Nephron progenitor cell (in vitro differentiated cells): ENCODE results near the gene PRKAG2.

ENCODE experiments used
- DNase-seq: peaks from one replicate; pipeline ENCODE4 v3.0.0; 2021
- H3K27ac Mint-ChIP-seq: 2 replicates; pipeline ENCODE4 v1.8.0; 2021; ENCODE audit warnings: mild to moderate bottlenecking, moderate library complexity, mixed read lengths
- H3K27me3 Mint-ChIP-seq: 2 replicates; pipeline ENCODE4 v1.8.0; 2021; ENCODE audit warnings: mild to moderate bottlenecking, low read depth, mixed read lengths; ENCODE audit not compliant: poor library complexity
- H3K36me3 Mint-ChIP-seq: 2 replicates; pipeline ENCODE4 v1.8.0; 2021; ENCODE audit warnings: low read depth, mixed read lengths
- H3K4me1 Mint-ChIP-seq: 2 replicates; pipeline ENCODE4 v1.8.0; 2021; ENCODE audit warnings: mixed read lengths
- H3K4me3 Mint-ChIP-seq: 2 replicates; pipeline ENCODE4 v1.8.0; 2021; ENCODE audit warnings: mild to moderate bottlenecking, moderate library complexity, mixed read lengths
- H3K9me3 Mint-ChIP-seq: 2 replicates; pipeline ENCODE4 v1.8.0; 2021; ENCODE audit warnings: mild to moderate bottlenecking, moderate library complexity, mixed read lengths
- TF ChIP-seq, protein P1 (sequence below): fragments of 200-600 bp; sonication (generic); IDR thresholded peaks from 2 replicates; pipeline ENCODE4 v1.5.0; 2021; ENCODE audit warnings: antibody characterized with exemption

The PRKAG2 gene

GRCh38 chr7:151652111-151652510 is 224.8 kb downstream of the PRKAG2 start:
- Mint-ChIP-seq H3K4me1 (peaks cover 9% of the 10 kb centered on the region), H3K36me3 (no peaks in the 10 kb centered on the region), H3K9me3 (no peaks in the 10 kb centered on the region), H3K4me3 (no peak overlapping the region), H3K27ac (no peak overlapping the region), H3K27me3 (peaks cover 20% of the 10 kb centered on the region)
- TF ChIP-seq, protein P1, sequence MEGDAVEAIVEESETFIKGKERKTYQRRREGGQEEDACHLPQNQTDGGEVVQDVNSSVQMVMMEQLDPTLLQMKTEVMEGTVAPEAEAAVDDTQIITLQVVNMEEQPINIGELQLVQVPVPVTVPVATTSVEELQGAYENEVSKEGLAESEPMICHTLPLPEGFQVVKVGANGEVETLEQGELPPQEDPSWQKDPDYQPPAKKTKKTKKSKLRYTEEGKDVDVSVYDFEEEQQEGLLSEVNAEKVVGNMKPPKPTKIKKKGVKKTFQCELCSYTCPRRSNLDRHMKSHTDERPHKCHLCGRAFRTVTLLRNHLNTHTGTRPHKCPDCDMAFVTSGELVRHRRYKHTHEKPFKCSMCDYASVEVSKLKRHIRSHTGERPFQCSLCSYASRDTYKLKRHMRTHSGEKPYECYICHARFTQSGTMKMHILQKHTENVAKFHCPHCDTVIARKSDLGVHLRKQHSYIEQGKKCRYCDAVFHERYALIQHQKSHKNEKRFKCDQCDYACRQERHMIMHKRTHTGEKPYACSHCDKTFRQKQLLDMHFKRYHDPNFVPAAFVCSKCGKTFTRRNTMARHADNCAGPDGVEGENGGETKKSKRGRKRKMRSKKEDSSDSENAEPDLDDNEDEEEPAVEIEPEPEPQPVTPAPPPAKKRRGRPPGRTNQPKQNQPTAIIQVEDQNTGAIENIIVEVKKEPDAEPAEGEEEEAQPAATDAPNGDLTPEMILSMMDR: no peak
- no peak for DNase-seq

DNA sequence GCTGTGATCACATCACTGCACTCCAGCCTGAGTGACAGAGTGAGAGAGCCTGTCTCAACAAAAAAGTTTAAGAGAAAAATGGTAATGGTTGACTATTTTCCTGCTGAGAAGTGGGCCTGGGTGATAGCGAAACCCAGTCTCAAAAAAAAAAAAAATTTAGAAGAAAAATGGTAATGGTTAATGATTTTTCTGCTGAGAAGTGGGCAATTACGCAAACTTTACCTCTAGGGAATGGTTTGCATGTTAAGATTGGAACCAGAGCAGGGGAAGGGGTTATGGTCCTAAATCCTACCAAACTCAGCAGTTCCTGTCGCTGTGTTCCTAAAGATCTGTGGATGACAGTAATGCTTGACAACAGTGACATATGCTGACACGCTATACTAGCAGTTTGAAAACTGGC is 226.8 kb downstream of the PRKAG2 start:
- H3K27me3 Mint-ChIP-seq: peaks cover 17% of the 10 kb centered on the region
- peaks cover 9% of the 10 kb centered on the region for H3K4me1 Mint-ChIP-seq
- TF ChIP-seq, protein P1: no peak
- H3K27ac Mint-ChIP-seq: no peak overlapping the region
- H3K9me3 Mint-ChIP-seq: peaks cover 9% of the 10 kb centered on the region
- no peaks in the 10 kb centered on the region for H3K36me3 Mint-ChIP-seq
- DNase-seq: no peak
- no peak overlapping the region for H3K4me3 Mint-ChIP-seq

DNA sequence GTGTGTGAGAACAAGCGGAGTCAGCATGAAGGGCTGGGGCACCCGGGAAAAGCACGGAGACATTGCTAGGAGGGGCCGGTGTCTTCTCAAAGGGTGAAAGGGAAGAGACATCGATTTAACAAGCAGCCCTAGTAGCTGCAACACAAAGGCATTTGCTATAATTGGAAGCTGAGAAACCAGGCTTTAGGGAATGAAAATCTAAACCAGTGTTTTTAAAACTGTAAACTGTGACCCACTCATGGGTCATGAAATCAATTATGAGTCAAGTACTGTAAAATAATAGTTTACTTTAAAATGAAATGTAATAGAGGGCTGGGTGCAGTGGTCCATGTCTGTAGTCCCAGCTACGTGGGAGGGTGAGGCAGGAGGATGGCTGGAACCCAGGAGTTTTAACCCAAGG is 228.5 kb downstream of the PRKAG2 start:
- Mint-ChIP-seq H3K27ac (no peak overlapping the region), H3K9me3 (peaks cover 15% of the 10 kb centered on the region), H3K4me1 (peaks cover 9% of the 10 kb centered on the region), H3K4me3 (no peak overlapping the region), H3K27me3 (peaks cover 9% of the 10 kb centered on the region), H3K36me3 (no peaks in the 10 kb centered on the region)
- no peak for DNase-seq
- TF ChIP-seq, protein P1: no peak

- DNase-seq: no peak
- Mint-ChIP-seq H3K27me3 (peaks cover 6% of the 10 kb centered on the region), H3K36me3 (no peaks in the 10 kb centered on the region), H3K4me1 (peaks cover 9% of the 10 kb centered on the region), H3K27ac (no peak overlapping the region), H3K9me3 (peaks cover 15% of the 10 kb centered on the region), H3K4me3 (no peak overlapping the region)
- TF ChIP-seq, protein P1: no peak
These were observed 229.0 kb downstream of the PRKAG2 start for GRCh38 chr7:151647874-151648273.

GRCh38 chr7:151647006-151647405 is 229.9 kb downstream of the PRKAG2 start:
- H3K9me3 Mint-ChIP-seq: peaks cover 15% of the 10 kb centered on the region

GRCh38 chr7:151645311-151645710 is 231.6 kb downstream of the PRKAG2 start:
- TF ChIP-seq, protein P1: no peak
- Mint-ChIP-seq H3K27me3 (peaks cover 4% of the 10 kb centered on the region), H3K4me3 (no peak overlapping the region), H3K4me1 (peaks cover 4% of the 10 kb centered on the region), H3K36me3 (no peaks in the 10 kb centered on the region), H3K9me3 (peaks cover 15% of the 10 kb centered on the region), H3K27ac (no peak overlapping the region)
- no peak for DNase-seq

More at GRCh38 chr7:151647006-151647405, 229.9 kb downstream of the PRKAG2 start:
- Mint-ChIP-seq H3K27me3 (peaks cover 4% of the 10 kb centered on the region), H3K27ac (no peak overlapping the region), H3K36me3 (no peaks in the 10 kb centered on the region), H3K4me1 (peaks cover 9% of the 10 kb centered on the region), H3K4me3 (no peak overlapping the region)
- TF ChIP-seq, protein P1: no peak
- no peak for DNase-seq
